Esophagus squamous epithelium (tissue), 5 donors: ENCODE data around the gene CHST3. TPM values are rescaled to one million over a fixed set of nuclear protein-coding genes. Genes with fewer than 3 reads are reported as not detected.
"Not testable (repeated sequence)": the region's sequence is repeated elsewhere in the genome, so short reads cannot be mapped to it uniquely, and the experiment has no call there.

Experiments used
- DNase-seq: peaks from one replicate; lab custom pipeline; 2025; lab: John Stamatoyannopoulos, UW
- H3K27ac ChIP-seq, 4 donors: fragments of 200-600 bp; sonication (generic); one replicate each; pipeline ENCODE4 v1.5.1; 2016 to 2019; ENCODE audit warnings: mild to moderate bottlenecking in 1 of 4
- H3K27me3 ChIP-seq, 4 donors: fragments of 200-600 bp; sonication (generic); 1 replicate in 3 of 4; 2 replicates in 1 of 4; pipeline versions ENCODE4 v1.5.1 to v1.6.0; 2017 to 2021; ENCODE audit warnings: antibody characterized with exemption in 1 of 4
- H3K36me3 ChIP-seq, 3 donors: fragments of 200-600 bp; sonication (generic); one replicate each; pipeline ENCODE4 v1.5.1; 2016 to 2019
- H3K4me1 ChIP-seq, 3 donors: fragments of 200-600 bp; sonication (generic); one replicate each; pipeline ENCODE4 v1.5.1; 2017 to 2019
- H3K4me3 ChIP-seq, 4 donors: fragments of 200-600 bp; sonication (generic); 1 replicate in 3 of 4; 2 replicates in 1 of 4; pipeline ENCODE4 v1.5.1; 2016 to 2019; ENCODE audit warnings: mild to moderate bottlenecking in 2 of 4, moderate library complexity in 1 of 4
- H3K9me3 ChIP-seq, 3 donors: fragments of 200-600 bp; sonication (generic); one replicate each; pipeline ENCODE4 v1.5.1; 2016 to 2019
- POLR2A ChIP-seq, 4 donors: fragments of 450-650 bp; IDR thresholded peaks; one replicate each; pipeline ENCODE4 v1.6.1; 2017; ENCODE audit warnings: antibody characterized with exemption in 4 of 4, mild to moderate bottlenecking in 4 of 4, moderate library complexity in 3 of 4
- WGBS, 2 donors: methylation state at CpG; one replicate each; pipeline ENCODE4 v1.1.5; 2018; 5-methylcytosine and 5-hydroxymethylcytosine counted together
- intact Hi-C: fragments of 100-400 bp; cut with DNase I; formaldehyde crosslinking; loops from one replicate; pipeline ENCODE4 v1.15.0; 2022
- total RNA-seq, 4 donors: library from RNA; depleted of rRNA; stranded (reverse); fragments of >200 nt; gene quantifications; one replicate each; pipeline ENCODE4 v1.1.0, GENCODE V29; 2016
- TF ChIP-seq, protein P1 (sequence below), 6 experiments: fragments of 450-650 bp in 4 of 6; fragments of 200-600 bp in 2 of 6; sonication (generic) in 2 of 6; IDR thresholded peaks; one replicate each; pipeline ENCODE4 v1.5.1; 2016 to 2019; ENCODE audit warnings: antibody characterized with exemption in 6 of 6, mild to moderate bottlenecking in 4 of 6, moderate library complexity in 4 of 6
- donor health status: DM: yes; HTN: yes; CAD: no.

CHST3 gene
- total RNA-seq, 4 donors from 2014 or later, result 5.3 to 15.4 (median 9.6) TPM

DNA sequence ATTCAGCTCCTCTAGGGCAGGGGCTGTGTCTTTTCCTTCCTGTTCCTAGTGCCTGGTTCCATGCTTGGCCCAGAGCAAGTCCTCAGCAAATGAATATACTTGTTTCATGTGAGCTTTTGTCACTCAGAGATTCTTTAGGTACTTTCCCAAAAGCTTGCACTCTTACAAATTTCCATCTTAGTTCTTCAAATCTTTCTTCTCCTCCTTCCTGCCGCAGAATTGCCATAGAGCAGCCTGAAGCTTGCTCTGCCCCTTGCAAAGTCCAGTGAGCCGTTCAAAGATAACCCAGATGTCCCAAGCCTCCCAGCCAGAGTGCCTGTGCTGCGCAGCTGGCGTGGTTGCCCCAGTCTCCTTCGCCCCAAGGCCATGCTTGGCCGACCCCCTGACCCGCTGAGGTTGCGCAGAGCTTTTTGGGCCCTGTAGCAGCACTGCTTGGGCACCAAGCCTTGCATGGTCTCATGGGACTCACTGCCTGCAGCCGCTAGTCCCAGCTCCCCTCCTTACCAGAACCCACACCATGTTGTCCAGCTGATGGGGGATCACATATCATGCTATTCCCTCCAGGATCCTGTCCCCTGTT, 20.7 kb downstream of the CHST3 start:
- no peak for TF ChIP-seq POLR2A (IDR thresholded peaks at IDR 0.05)
- TF ChIP-seq, protein P1, sequence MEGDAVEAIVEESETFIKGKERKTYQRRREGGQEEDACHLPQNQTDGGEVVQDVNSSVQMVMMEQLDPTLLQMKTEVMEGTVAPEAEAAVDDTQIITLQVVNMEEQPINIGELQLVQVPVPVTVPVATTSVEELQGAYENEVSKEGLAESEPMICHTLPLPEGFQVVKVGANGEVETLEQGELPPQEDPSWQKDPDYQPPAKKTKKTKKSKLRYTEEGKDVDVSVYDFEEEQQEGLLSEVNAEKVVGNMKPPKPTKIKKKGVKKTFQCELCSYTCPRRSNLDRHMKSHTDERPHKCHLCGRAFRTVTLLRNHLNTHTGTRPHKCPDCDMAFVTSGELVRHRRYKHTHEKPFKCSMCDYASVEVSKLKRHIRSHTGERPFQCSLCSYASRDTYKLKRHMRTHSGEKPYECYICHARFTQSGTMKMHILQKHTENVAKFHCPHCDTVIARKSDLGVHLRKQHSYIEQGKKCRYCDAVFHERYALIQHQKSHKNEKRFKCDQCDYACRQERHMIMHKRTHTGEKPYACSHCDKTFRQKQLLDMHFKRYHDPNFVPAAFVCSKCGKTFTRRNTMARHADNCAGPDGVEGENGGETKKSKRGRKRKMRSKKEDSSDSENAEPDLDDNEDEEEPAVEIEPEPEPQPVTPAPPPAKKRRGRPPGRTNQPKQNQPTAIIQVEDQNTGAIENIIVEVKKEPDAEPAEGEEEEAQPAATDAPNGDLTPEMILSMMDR (IDR thresholded peaks at IDR 0.05), result no peak
- Histone ChIP-seq H3K4me1 (peaks cover 36 to 84% (median 73%) of the 10 kb centered on the region in 3 donors), H3K9me3 (no peaks in the 10 kb centered on the region), H3K27me3 (no peaks in the 10 kb centered on the region), H3K27ac (peak overlapping the region; percentile 26 to 88 (median 72)), H3K36me3 (peaks cover 0 to 4% (median 0%) of the 10 kb centered on the region in 3 donors), H3K4me3 (peak overlapping the region in 1 of 4 donors; percentile 1)
- 68 to 80% methylated on average over 8 to 9 of the region's 9 CpGs for WGBS, 2 donors
- intact Hi-C loops, result no loop called here
- DNase-seq, result no peak

DNA sequence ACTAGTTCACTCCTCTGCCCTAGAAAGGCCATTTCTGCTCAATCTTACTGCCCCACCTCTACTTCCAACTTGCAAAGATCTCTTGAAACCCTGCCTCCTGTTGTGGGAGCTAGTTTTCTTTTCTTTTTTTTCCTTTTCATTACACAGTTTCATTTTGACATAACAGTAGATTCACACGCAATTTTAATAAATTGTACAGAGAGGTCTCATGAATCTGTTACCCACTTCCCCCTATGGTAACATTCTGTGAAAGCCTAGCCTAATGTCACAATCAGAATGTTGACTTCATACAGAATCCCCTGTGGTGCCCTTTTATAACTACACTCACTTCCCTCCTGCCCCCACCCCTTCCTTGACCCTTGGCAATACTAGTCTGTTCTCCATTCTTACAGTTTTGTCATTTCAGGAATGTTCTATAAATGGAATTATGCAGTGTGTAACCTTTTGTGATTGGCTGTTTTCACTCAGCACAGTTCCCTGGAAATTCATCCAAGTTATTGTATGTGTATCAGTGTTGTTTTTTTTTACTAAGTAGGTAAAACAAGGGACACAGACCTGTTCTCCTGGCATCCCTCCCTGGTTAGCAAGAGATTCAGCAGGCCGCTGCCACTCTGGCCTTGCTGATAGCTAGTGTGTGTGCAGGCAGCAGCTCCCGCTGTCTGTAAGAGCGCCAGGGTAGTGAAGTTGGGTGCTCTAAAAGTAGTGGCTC, 21.5 kb downstream of the CHST3 start:
- Histone ChIP-seq H3K27me3 (no peaks in the 10 kb centered on the region), H3K36me3 (peaks cover 0 to 4% (median 0%) of the 10 kb centered on the region in 3 donors), H3K9me3 (no peaks in the 10 kb centered on the region), H3K4me1 (peaks cover 28 to 83% (median 65%) of the 10 kb centered on the region in 3 donors), H3K27ac (peak overlapping the region; percentile 27 to 88 (median 72)), H3K4me3 (peak overlapping the region in 1 of 4 donors; percentile 1)
- TF ChIP-seq POLR2A (IDR thresholded peaks at IDR 0.05), result no peak
- TF ChIP-seq, protein P1 (IDR thresholded peaks at IDR 0.05), result peak in 1 of 6 experiments; percentile 14
- 55 to 62% methylated on average over 4 of the region's 4 CpGs for WGBS, 2 donors
- intact Hi-C loops, result no loop called here
- DNase-seq, result no peak

DNA sequence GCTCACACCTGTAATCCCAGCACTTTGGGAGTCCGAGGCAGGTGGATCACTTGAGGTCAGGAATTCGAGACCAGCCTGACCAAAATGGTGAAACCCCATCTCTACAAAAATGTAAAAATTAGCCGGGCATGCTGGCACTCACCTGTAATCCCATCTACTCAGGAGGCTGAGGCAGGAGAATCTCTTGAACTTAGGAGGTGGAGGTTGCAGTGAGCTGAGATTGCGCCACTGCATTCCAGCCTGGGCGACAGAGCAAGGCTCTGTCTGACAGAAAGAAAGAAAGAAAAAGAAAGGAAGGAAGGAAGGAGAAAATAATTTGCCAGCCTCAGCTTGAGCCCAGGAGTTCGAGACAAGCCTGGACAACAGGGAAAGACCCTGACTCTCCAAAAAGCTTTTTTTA, 24.7 kb downstream of the CHST3 start:
- H3K9me3 ChIP-seq, H3K27me3 ChIP-seq, DNase-seq, H3K27ac ChIP-seq, H3K4me3 ChIP-seq, H3K36me3 ChIP-seq, intact Hi-C loops: not testable (repeated sequence)
- WGBS, 2 donors, result 91 to 98% methylated on average over 3 to 6 of the region's 6 CpGs
- H3K4me1 ChIP-seq, result peaks cover 16 to 58% (median 42%) of the 10 kb centered on the region in 3 donors

DNA sequence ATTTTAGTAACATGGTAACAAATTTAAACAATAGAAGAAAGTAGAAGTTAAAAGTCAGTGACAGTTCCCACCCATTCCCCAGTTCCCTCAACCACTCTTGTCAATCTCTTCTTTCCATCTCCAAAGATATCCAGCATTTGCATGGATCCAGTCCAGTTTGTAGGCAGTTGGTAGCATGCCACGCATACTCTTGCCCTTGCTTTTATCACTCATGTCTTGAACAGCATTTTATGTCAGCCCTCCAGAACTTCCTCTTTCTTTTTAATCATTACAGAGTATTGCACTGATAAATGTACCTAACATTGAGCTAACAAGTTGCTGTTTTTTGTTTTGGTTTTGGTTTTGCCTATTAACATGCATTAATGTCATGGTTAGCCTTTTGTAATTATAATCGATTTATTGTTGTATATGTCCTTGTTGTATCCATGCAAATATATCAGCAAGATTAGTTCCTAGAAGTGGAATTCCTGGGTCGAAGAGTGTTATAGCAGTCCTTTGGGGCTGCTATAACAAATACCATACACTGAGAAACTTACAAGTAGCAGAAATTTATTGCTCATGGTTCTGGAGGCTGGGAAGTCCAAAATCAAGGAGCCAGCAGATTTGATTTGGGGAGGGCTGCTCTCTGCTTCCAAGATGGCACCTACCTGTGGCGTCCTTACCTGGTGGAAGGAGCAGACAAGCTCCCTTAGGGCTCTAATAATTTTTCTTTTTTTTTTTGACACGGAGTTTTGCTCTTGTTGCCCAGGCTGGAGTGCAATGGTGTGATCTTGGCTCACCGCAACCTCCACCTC, 25.7 kb downstream of the CHST3 start:
- peak overlapping the region; percentile 11 to 55 (median 18) for H3K27ac ChIP-seq

DNA sequence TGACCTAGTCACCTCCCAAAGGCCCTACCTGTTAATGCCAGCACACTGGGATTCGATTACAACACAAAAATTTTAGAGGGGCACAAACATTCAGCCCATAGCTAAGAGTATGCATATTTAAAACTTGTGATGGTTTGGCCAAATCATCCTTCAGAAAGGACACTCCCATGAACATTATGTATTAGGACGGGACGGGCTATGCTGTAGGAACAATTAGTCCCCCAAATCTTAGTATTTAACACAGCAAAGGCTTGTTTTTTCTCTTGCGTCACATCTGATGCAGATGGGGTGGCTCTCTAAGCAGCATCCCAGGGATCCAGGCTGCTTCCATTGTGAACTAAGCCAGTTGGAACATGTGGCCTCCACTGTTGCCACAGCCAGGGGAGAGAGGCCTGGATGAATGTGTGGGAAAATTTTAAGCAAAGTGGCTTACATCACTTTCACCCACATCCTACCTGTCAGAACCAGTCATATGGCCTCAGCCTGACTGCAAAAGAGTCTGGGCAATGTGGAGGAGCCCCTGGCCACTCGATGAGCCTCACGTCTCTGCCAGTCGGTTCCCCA, 26.6 kb downstream of the CHST3 start:
- H3K4me3 ChIP-seq, result no peak overlapping the region
- DNase-seq, result no peak
- intact Hi-C loops, result no loop called here
- peak overlapping the region in 3 of 4 donors; percentile 11 to 55 (median 17) for H3K27ac ChIP-seq
- no peaks in the 10 kb centered on the region for H3K36me3 ChIP-seq
- TF ChIP-seq POLR2A (IDR thresholded peaks at IDR 0.05), result no peak
- TF ChIP-seq, protein P1 (IDR thresholded peaks at IDR 0.05), result no peak
- H3K27me3 ChIP-seq, result no peaks in the 10 kb centered on the region
- H3K4me1 ChIP-seq, result peaks cover 4 to 49% (median 31%) of the 10 kb centered on the region in 3 donors
- H3K9me3 ChIP-seq, result no peaks in the 10 kb centered on the region
- 42 to 44% methylated on average over 7 of the region's 7 CpGs for WGBS, 2 donors

More for the DNA sequence above, 25.7 kb downstream of the CHST3 start:
- no peak for DNase-seq
- no peaks in the 10 kb centered on the region for H3K27me3 ChIP-seq
- WGBS, 2 donors, result 64 to 66% methylated on average over 6 of the region's 6 CpGs
- no peak overlapping the region for H3K4me3 ChIP-seq
- H3K9me3 ChIP-seq, result no peaks in the 10 kb centered on the region
- intact Hi-C loops, result no loop called here
- H3K4me1 ChIP-seq, result peaks cover 7 to 49% (median 33%) of the 10 kb centered on the region in 3 donors
- TF ChIP-seq, protein P1 (IDR thresholded peaks at IDR 0.05), result no peak
- TF ChIP-seq POLR2A (IDR thresholded peaks at IDR 0.05), result no peak
- H3K36me3 ChIP-seq, result peaks cover 0 to 2% (median 0%) of the 10 kb centered on the region in 3 donors
